Adrenal gland (tissue), 12 donors: ENCODE results near the gene NCBP1. TPM values are rescaled to one million over a fixed set of nuclear protein-coding genes. Genes with fewer than 3 reads are reported as not detected.
A peak's percentile ranks its signal among the peaks of the same experiment; 100 is the strongest.

Experiments
- DNase-seq, 7 donors: peaks; one replicate each; pipeline ENCODE4 v3.0.0-alpha.2; 2019 to 2020
- H3K27ac ChIP-seq, 5 donors: fragments of 200-600 bp; sonication (generic) in 4 of 5; 1 replicate in 3 of 5; 2 replicates in 2 of 5; pipeline versions ENCODE4 v1.5.1 to v1.8.0; 2016 to 2020; ENCODE audit warnings: mild to moderate bottlenecking in 1 of 5
- H3K27me3 ChIP-seq: fragments of 200-600 bp; 2 replicates; pipeline ENCODE4 v1.8.0; 2021
- H3K36me3 ChIP-seq, 2 donors: fragments of 200-600 bp; replicated peaks in 1 of 2; 1 replicate in 1 of 2; 2 replicates in 1 of 2; pipeline versions ENCODE4 v1.5.1 to v1.8.0; 2018 to 2022
- H3K4me1 ChIP-seq, 2 donors: fragments of 200-600 bp; replicated peaks in 1 of 2; 1 replicate in 1 of 2; 2 replicates in 1 of 2; pipeline versions ENCODE4 v1.5.1 to v1.8.0; 2018 to 2021
- H3K4me3 ChIP-seq, 4 donors: fragments of 200-600 bp; sonication (generic) in 3 of 4; one replicate each; pipeline ENCODE4 v1.5.1; 2016 to 2018
- H3K9me3 ChIP-seq, 3 donors: fragments of 200-600 bp; sonication (generic) in 1 of 3; replicated peaks in 1 of 3; 1 replicate in 2 of 3; 2 replicates in 1 of 3; pipeline versions ENCODE4 v1.5.1 to v1.8.0; 2016 to 2021
- POLR2A ChIP-seq, 2 donors: fragments of 450-650 bp; IDR thresholded peaks; one replicate each; pipeline ENCODE4 v1.6.1; 2017; ENCODE audit warnings: antibody characterized with exemption in 2 of 2, mild to moderate bottlenecking in 2 of 2, moderate library complexity in 1 of 2
- WGBS, 4 donors: extraction: QIAGEN DNeasy Blood & Tissue Kit in 2 of 4; methylation state at CpG; one replicate each; pipeline versions ENCODE4 v1.1.5 to v1.1.7; 2013 to 2017; 5-methylcytosine and 5-hydroxymethylcytosine counted together
- intact Hi-C, 2 donors: fragments of 100-400 bp; cut with DNase I; formaldehyde crosslinking; loops; one replicate each; pipeline versions ENCODE4 v1.14.1 to v1.15.0; 2022 to 2023
- polyA plus RNA-seq, 3 donors: library from polyadenylated mRNA; stranded (reverse); fragments of 200-250 nt in 2 of 3; fragments of 350-450 nt in 1 of 3; fragmentation: Illumina TruSeq in 1 of 3; extraction: RNeasy Lipid Tissue Mini Kit (QIAGEN cat#74804) in 1 of 3; gene quantifications; one replicate each; pipeline ENCODE4 v1.2.3, GENCODE V29; 2013 to 2014
- total RNA-seq, 9 donors: library from RNA; depleted of rRNA in 4 of 9; stranded (reverse); fragments of >200 nt in 4 of 9; fragments of 120-200 nt in 1 of 9; fragmentation: NEBNext Ultra II Directional in 1 of 9; extraction: Animal tissue kit (Norgen Biotek cat#: 25700) in 1 of 9; gene quantifications; one replicate each; pipeline versions ENCODE4 v1.1.0 to v1.2.4, GENCODE V29; 2013 to 2023
- TF ChIP-seq, protein P1 (sequence below), 6 experiments: fragments of 450-650 bp in 4 of 6; fragments of 200-600 bp in 2 of 6; sonication (generic) in 1 of 6; IDR thresholded peaks; 1 replicate in 5 of 6; 2 replicates in 1 of 6; pipeline versions ENCODE4 v1.5.1 to v1.8.0; 2016 to 2021; ENCODE audit warnings: antibody characterized with exemption in 6 of 6, mild to moderate bottlenecking in 2 of 6, moderate library complexity in 1 of 6
- donor health status: healthy with polysubstance abuse.
- donor health status: Bipolar disorder and iron deficiency.
- donor health status: DM: yes; HTN: yes; CAD: no.
- donor health status: DM: no; HTN: no; CAD: no.
- donor health status: DM: no; HTN: no; CAD: no.
- donor health status: DM: yes; HTN: yes; CAD: no.

The NCBP1 gene
- total and polyA plus RNA-seq, 12 donors, result 7.8 to 26.1 (median 18.5) TPM

DNA sequence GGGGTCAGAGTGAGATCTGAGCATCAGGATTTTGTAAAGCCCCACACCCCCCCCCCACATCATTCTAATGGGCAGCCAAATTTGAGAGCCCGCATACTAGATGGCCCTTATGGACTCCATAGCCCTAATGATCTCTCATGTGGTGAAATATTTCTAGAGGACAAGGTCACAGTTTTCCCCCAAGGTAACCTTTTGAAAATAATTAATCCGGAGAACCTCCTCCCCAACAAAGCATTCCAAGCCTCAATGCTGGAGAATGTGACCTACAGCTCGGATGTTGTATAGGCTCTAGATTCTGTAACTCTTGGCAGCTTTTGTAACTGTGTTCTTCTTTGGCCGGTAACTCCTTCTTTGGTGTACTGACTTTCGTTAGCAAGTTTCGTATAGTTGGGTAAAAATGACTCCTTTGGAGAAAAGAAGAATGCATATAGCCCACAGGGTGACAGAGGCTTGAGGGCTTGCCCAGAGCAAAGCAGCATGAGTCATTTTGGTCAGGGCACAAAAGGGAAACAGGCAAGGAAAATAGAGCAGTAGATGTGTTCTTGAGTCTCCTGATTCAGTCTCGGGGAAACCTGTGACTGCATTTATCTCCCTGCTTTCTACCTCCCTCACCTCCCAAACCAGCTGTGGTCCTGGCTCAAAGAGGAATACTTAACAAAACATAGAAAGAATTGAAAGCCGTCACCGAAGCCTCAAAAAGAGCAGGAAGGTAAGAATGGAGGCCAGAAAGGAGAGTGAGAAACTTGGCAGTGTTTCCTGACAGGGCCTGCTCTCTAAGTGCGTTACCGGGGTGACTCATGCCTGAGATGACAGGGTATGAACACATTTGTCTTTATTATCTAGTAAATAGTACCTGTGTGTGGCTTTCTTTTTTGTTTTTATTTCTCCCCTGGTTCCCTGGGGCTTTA, 70.1 kb downstream of the NCBP1 start:
- no peak overlapping the region for H3K4me3 ChIP-seq
- 33 to 46% (median 42%) methylated on average over 11 of the region's 11 CpGs for WGBS, 4 donors
- H3K9me3 ChIP-seq, result no peaks in the 10 kb centered on the region
- H3K36me3 ChIP-seq, result no peaks in the 10 kb centered on the region
- intact Hi-C loops, result no loop called here
- DNase-seq, result peak; percentile 46 to 82 (median 76)
- peaks cover 0 to 9% of the 10 kb centered on the region in 2 donors for H3K4me1 ChIP-seq
- peak overlapping the region in 4 of 5 donors; percentile 54 to 82 (median 64) for H3K27ac ChIP-seq
- TF ChIP-seq POLR2A (IDR thresholded peaks at IDR 0.05), result peak in 1 of 2 donors; percentile 22
- TF ChIP-seq, protein P1, sequence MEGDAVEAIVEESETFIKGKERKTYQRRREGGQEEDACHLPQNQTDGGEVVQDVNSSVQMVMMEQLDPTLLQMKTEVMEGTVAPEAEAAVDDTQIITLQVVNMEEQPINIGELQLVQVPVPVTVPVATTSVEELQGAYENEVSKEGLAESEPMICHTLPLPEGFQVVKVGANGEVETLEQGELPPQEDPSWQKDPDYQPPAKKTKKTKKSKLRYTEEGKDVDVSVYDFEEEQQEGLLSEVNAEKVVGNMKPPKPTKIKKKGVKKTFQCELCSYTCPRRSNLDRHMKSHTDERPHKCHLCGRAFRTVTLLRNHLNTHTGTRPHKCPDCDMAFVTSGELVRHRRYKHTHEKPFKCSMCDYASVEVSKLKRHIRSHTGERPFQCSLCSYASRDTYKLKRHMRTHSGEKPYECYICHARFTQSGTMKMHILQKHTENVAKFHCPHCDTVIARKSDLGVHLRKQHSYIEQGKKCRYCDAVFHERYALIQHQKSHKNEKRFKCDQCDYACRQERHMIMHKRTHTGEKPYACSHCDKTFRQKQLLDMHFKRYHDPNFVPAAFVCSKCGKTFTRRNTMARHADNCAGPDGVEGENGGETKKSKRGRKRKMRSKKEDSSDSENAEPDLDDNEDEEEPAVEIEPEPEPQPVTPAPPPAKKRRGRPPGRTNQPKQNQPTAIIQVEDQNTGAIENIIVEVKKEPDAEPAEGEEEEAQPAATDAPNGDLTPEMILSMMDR (IDR thresholded peaks at IDR 0.05), result no peak
- H3K27me3 ChIP-seq, result no peaks in the 10 kb centered on the region

DNA sequence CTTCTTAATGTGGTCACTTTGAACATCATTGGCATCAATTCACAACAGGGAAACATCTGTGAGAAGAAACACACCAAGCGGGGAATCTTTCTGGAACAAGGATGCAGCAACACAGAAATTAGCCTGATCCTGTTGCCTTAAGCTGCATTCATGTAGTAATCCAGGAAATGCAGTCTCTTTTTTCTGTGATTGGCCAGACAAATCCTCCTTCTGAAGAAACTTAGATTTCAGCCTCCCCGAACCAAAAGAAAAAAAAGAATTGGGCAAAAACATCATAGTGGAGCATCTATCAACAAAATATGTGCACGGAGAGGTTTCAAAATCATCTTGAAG, 70.7 kb downstream of the NCBP1 start:
- DNase-seq, result no peak
- WGBS, 4 donors, result 78 to 88% (median 82%) methylated on average over 3 of the region's 3 CpGs
- peaks cover 0 to 9% of the 10 kb centered on the region in 2 donors for H3K4me1 ChIP-seq
- peak overlapping the region in 3 of 5 donors; percentile 54 to 82 (median 70) for H3K27ac ChIP-seq
- no peaks in the 10 kb centered on the region for H3K36me3 ChIP-seq
- H3K9me3 ChIP-seq, result no peaks in the 10 kb centered on the region
- intact Hi-C loops, result no loop called here
- TF ChIP-seq, protein P1 (IDR thresholded peaks at IDR 0.05), result no peak
- no peak for TF ChIP-seq POLR2A (IDR thresholded peaks at IDR 0.05)
- H3K27me3 ChIP-seq, result no peaks in the 10 kb centered on the region
- no peak overlapping the region for H3K4me3 ChIP-seq

DNA sequence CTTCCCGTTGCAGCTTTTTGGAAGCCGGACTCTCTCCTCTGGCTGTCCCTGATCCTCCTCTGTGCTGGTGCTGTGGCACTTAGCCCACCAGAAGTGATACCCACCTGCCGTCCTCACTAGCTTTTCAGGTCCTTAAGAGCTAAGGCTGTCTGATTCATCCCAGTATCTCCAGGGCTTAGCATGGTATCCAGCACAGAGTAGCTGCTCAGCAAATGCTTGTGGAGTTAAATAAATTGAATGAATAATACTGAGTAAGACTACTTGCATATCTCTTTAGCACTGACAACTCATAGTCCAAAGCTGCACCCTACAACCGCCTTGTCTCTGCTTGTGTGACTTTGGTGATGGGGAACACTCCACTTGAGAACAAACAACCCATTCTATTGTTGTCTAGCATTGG, 71.2 kb downstream of the NCBP1 start:
- H3K27me3 ChIP-seq, result no peaks in the 10 kb centered on the region
- H3K36me3 ChIP-seq, result no peaks in the 10 kb centered on the region
- no peak overlapping the region for H3K4me3 ChIP-seq
- intact Hi-C loops, result no loop called here
- 82 to 89% (median 87%) methylated on average over 3 to 4 of the region's 4 CpGs for WGBS, 4 donors
- peak overlapping the region in 1 of 5 donors; percentile 82 for H3K27ac ChIP-seq
- H3K4me1 ChIP-seq, result peaks cover 0 to 9% of the 10 kb centered on the region in 2 donors
- no peak for DNase-seq
- TF ChIP-seq, protein P1 (IDR thresholded peaks at IDR 0.05), result no peak
- no peak for TF ChIP-seq POLR2A (IDR thresholded peaks at IDR 0.05)
- H3K9me3 ChIP-seq, result no peaks in the 10 kb centered on the region

DNA sequence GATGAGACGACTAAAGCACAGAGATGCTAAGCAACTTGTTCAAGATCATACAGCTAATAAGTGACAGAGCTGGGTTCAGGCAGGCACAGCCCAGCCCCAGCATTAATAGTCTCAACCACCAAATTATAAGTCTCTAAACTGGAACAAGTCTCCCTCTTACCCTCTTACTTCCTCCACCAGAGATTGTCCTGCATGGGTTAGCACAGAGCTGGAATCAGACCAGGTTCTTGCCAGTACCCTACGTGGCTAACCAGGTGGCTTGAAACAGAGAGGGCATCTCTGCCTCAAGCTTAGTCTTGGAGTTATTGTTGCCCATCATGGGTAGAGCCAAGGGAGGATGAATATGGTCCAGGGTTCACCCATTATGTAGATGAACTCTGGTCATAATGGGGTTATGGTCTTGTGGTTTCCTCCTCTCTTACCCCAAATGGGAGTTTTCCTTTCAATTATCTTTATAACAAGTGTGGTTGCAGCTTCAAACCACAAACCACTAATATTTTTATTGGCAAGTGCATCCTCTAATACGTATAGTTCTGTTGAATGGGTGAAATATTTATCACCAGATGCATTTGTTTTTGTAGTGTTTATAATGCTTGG, 71.8 kb downstream of the NCBP1 start:
- Histone ChIP-seq H3K27me3 (no peaks in the 10 kb centered on the region), H3K4me3 (no peak overlapping the region), H3K36me3 (no peaks in the 10 kb centered on the region), H3K27ac (no peak overlapping the region), H3K4me1 (peaks cover 0 to 9% of the 10 kb centered on the region in 2 donors), H3K9me3 (no peaks in the 10 kb centered on the region)
- DNase-seq, result no peak
- intact Hi-C loops, result no loop called here
- TF ChIP-seq POLR2A (IDR thresholded peaks at IDR 0.05), result no peak
- TF ChIP-seq, protein P1 (IDR thresholded peaks at IDR 0.05), result no peak
- WGBS, 4 donors, result 45 to 53% (median 51%) methylated on average over 3 of the region's 3 CpGs
